Tongue (tissue), 2 donors: Measurements from ENCODE around the gene ASPHD1. TPM values are rescaled to one million over a fixed set of nuclear protein-coding genes. Genes with fewer than 3 reads are reported as not detected.
"Not testable (repeated sequence)": the region's sequence is repeated elsewhere in the genome, so short reads cannot be mapped to it uniquely, and the experiment has no call there.

ENCODE experiments used
- DNase-seq: peaks from one replicate; pipeline ENCODE4 v3.0.0-alpha.2; 2015
- total RNA-seq: library from RNA; depleted of rRNA; stranded (reverse); fragments of >200 nt; gene quantifications from one replicate; pipeline ENCODE4 v1.2.3, GENCODE V29; 2014

The ASPHD1 gene
- total RNA-seq, 1 donor from 2014 or later = 1.6 TPM

DNA sequence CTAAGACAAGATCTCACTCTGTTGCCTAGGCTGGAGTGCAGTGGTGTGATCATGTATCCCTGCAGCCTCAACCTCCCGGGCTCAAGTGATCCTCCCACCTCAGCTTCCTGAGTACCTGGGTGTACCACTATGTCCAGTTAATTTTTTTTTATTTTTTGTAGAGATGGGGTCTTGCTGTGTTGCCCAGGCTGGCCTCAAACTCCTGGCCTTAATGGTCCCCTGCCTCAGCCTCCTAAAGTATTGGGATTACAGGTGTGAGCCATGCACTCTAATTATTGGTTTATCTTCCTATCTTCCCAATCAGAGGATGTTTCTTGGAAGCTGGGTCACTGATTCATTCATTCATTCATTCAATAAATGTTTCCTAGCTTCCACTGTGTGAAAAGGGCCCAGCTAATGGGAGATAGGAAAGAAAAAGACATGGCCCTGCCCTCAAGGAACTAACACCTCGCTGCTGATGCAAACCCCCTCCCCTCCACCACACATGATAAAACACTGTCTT lies 8.5 kb downstream of the ASPHD1 start:
- DNase-seq = no peak

DNA sequence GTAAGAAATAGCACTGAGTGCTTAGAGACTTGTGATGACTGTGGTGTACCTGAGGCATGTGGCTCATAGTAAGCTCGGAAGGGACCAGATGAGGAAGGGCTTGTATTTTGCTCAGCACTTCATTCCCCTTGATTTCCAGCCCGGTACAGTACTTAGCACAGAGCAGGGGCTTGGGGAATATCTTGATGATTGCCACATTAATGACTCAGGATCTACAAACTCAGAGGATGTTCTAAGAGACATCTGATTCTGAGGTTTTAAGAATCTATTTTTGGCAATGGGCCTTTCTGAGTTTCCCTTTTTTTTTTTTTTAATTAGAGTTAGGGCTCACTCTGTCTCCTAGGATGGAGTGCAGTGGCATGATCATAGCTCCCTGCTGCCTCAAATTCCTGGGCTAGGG lies 9.1 kb downstream of the ASPHD1 start:
- DNase-seq = no peak

DNA sequence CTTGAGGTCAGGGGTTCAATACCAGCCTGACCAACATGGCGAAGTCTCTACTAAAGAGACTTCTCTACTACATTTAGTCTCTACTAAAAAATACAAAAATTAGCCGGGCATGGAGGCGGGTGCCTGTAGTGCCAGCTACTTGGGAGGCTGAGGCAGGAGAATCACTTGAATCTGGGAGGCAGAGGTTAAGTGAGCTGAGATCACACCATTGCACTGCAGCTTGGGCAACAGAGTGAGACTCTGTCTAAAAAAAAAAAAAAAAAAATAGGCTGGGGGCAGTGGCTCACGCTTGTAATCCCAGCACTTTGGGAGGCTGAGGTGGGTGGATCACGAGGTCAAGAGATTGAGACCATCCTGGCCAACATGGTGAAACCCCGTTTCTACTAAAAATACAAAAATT lies 9.6 kb downstream of the ASPHD1 start:
- not testable (repeated sequence) for DNase-seq

DNA sequence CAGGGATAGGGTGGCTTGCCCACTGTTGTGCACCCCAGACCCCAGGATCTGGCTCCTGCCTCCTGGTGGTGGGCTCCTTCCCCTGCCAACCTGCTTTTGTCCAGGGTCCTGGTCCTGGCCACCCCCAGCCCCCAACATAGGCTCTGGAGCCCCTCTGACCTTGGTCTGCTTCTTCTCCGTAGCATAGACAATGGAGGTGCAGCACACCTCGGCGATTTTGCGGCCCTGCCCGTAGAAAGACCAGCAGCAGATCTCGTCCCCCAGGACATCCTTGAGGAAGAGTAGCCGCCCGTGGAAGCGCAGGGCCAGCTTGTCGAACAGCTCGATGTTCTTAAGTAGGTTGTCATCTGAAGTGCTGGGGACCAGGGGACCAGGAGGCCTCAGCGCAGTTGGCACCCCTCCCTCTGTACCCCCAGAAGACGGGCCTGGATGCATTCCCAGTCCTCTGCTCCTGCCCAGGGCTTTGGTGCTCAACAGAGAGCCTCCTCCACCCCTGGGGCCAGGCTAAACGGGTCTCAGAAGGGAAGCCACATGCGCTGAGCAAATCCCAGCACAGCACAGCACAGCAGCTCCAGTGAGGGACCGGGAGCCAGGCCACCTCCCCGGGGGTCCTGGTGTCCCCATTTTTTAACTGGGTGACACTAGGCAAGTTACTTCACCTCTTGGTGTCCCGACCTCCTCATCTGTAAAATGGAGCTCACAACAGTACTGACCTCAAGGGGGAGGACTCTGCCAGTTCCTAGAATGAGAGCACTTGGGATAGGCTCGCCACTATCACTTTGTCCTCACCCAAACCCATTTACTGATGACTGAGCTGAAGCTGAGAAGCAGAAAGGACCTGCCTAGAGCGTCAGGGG lies 10.8 kb downstream of the ASPHD1 start:
- no peak for DNase-seq

DNA sequence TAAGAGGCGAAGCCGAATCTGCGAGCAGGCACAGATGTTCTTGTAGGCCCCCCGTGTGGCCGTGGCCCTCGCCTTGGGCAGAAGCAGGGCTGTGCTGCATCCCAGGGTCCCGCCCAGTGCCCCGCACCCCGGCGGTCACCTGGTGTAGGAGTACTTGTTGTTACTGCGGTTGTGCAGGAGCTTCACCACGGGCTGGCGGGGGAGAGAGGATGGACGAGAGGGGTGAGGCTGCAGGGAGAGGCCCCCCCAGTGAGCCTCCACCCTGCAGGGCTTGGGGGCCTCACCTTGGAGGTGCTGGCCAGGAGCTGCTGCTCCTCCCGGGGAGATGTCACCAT lies 11.4 kb downstream of the ASPHD1 start:
- DNase-seq = no peak

DNA sequence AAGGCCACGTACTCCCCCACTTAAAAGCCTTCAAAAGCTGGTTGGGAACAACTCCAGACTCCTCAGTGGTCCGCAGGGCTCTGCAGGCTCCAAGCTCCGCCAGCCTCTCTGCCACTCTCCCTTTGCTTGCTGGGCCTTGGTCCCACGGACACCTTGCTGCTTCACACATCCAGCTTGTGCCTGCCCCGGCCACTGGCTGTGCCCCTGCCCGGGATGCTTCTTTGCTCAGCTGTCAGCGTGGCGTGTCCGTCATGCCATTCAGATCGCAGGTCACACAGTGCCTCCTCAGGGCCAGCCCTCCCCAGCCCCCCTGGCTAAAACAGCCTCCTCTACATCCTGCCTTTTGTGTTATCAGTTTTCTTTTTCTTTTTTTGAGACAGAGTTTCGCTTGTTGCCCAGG lies 11.8 kb downstream of the ASPHD1 start:
- DNase-seq = no peak

DNA sequence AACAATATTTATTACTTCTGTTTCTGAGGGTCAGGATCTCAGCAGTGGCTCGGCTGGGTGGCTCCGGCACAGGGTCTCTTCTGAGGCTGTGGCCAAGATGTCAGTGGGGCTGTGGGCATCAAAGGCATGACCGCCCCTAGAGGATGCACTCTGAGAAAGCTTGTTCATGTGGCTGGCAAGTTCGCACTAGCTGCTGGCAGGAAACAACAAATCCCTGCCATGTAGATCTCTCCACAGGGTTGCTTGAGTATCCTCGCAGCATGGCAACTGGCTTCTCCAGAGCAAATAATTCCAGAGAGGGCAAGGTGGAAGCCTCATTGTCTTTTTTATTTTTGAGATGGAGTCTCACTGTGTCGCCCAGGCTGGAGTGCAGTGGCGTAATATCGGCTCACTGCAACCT lies 13.2 kb downstream of the ASPHD1 start:
- no peak for DNase-seq

DNA sequence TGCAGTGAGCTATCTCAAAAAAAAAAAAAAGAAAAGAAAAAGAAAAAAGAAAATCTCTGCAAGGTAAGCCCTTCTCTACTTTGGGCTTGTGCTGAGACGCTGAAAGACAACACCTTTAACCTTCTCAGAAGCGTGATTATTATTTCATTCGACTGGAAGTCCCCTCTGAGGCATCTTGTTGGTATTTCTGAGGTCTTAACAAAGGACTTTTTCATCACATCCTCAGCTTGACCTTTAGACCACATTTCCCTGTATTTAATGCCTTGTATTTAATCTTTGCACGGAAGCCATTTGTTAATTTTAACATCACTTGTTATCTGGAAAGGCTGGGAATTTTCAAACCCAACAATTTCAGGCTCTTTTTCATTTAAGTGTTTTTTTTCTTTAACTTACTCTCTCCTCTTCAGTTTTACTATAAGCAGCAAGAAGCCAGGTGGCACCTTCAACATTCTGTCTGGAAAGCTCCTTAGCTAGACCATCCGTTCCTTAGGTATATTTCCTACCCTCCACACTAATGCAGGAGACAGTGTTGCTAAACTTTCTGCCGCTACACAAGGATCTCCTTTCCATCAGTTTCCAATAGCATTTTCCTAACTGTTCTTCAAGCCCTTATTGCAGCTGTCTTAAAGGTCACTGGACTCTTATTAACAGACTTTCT lies 15.4 kb downstream of the ASPHD1 start:
- no peak for DNase-seq

DNA sequence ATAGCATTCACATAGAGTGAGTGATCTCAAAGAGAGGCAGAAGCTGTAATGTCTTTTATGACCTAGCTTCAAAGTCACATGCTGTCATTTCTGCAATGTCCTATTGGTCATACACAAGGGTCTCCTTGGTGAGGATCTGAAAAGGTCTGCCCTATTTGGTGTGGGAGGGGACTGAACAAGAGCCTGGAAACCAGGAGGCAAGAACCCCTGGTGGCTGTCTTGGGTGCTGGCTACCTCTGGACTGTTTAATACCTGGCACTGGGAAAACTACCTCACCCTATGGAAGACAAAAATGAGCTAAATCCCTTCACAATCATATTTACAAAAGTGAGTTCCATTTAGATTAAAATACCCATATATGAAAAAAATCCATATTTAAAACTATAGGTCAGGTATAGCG lies 16.7 kb downstream of the ASPHD1 start:
- DNase-seq = no peak

DNA sequence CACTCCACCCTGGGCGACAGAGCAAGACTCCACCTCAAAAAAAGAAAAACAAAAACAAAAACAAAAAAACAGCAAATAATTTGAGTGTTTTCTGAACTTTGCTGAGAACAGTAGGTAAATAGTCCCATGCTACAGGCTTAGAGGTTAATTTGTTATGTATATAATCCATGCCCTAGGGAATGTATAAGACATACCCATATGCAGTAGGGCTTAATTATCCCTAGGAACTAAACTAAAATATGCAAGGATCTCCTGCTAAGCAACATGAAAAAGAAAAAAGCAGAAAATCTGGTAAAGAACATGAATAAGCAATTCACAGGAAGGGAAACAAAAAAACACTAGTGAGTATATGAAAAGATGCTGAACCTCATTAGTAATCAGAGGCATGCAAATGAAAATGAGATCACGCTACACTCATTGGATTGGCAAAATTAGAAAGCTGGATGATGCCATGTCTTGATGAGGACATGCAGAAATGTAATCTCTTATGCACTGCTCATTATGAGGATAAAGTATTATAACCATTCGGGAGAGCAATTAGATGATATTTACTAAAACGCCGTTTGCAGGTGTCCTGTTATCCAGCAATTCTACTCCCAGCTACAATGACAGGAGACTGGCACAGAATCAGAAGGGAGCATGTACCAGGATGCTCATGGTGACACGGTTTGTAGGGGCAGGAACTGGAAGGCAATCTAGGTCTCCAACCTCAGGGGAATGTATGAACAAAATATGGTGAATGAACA lies 20.2 kb downstream of the ASPHD1 start:
- DNase-seq = no peak

DNA sequence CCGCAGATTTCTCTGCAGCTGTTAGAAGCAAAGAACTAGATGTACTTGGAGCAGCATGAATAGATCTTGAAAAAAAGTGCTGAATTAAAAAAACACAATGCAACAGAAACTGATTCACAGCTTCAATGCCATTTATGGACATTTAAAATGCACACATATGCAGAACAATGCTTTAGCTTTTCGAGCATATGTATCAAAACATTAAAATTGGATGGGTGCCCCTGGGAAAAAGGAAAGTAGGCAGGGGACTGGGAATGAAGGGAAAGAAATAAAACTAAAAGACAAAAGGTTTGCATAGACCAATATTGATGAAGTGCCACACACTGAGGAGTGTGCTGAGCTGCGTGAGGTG lies 20.7 kb downstream of the ASPHD1 start:
- no peak for DNase-seq

DNA sequence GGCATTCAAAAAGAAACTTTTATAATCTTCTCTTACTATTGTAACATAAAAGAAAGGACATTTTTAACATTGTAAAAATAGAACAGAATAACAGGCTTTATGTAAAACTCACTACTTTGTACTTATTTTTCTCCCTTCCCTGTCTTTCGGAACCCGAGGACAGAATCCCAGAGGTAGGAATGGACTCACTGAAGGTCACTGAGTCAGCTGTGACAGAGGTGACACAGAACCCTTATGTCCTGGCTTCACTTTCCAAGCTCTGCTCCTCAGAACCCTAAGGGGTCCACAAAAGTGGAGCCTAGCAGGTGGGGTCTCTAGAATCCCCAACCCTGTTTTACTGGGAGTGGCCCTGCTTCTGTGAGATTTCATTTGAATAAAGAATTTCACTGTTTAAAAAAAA lies 22.0 kb downstream of the ASPHD1 start:
- no peak for DNase-seq

DNA sequence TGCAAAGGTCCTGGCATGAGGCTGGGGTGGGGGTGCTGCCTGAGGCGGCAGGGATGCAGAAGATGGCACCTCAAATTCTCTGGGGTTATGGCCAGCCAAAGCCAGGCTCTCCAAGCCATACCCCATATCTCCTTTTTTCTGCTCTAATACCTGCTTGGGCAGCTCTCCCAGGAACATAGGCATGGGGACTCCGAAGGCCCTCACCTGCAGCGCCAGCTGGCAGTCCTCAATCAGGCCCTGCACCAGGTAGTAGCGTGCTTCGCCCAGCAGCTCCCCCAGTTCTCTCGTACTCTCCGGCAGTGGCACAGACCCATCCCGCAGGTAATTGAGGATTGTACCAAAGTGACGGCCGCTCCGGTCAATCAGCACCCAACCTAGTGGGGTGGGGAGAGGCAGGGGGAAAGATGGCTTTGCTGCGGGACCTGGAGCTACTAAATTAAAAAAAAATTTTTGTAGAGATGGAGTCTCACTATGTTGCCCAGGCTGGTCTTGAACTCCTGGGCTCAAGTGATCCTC lies 22.8 kb downstream of the ASPHD1 start:
- no peak for DNase-seq

DNA sequence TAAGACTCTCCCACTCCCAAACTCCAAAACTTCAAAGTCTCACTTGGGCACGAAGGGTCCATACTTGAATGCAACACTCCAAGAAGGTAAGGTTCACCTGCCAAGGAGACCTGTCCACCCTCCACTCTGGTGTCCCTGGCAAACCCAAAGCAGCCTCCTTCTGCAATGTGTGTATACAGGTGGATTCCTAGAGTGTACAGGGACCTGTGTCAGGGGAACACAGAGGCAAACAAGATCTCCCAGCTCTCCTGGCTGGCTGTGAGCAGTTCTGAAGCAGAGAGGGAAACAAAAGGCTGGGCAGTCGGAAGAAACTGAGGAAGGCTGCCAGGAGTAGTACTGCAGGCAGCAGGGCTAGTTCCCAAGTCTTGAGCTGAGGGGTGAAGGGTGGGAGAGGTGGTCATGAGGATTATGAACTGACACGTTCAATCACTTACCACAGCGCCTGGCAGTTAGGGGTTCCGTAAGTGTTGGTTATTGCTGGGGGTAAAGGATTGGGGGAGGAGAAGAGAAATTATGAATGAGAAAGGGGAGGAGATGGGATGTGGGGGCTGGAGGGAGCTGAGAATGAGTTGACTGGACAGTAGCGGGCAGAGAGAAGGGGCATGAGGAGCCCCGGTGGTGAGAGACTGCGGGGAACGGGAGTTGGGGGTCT lies 24.9 kb downstream of the ASPHD1 start:
- DNase-seq = no peak

DNA sequence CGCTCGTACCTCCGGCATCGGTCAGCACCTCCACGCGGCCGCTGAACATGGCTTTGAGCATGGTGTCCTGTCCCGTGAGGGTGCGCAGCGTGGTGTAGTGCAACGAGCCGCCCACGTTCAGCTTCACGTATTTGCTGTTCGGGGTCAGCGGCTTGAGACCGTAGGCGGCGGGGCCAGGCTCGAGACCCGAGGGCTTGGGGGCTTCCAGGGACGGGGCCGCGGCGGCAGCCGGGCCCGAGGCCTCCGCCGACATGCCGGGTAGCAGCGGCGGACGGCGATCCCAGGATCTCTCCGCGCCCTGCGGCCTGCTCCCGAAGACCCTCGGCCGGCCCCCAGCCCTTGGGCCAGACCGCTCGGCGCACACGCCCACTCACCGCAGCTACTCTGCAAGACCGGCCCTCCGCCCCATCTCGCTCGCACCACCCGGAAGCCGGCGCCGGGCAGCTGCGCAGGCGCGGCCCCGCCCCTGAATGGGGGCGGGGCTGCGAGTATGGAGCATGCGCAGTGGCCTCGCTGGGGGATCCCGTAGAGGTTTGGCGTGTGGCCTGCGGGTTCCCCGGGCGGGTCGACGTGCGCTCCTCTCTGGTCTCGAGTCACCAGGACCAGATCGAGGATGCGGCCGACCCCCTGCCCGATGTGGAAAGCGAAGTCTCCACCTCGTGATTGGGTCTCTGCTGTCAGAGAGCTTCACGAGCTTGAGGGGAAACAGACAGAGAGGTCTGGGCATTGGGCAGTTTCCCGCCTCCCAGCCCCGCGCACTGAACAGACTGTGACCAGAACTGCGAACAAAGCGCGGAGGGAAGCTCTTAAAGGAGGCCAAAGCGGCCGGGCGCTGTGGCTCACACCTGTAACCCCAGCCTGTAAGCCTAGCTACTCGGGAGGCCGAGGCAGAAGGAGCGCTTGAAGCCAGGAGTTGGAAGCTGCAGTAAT lies 25.8 kb downstream of the ASPHD1 start, which contains the start of gene KCTD13:
TSS of gene KCTD13 (minus strand) at position 446 of the 930 bp plus-strand sequence. CDS start at position 253, 193 bp downstream.
- DNase-seq = peak; percentile 94

DNA sequence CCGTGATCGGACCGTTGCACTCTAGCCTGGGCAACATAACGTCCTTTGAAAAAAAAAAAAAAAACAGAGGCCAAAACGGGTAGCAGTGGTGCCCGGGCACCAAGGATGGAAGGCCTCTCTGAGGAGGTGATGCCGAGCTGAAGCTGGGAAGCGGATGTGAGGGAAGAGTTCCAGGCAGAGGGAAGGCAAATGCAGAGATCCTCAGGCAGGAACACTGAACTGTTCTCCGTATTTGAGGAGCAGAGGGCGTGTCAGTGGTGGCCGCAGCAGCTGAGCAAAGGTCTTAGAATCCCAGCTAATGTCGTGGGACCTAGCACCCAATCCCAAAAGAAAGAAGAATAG lies 26.4 kb downstream of the ASPHD1 start:
- peak; percentile 58 for DNase-seq

DNA sequence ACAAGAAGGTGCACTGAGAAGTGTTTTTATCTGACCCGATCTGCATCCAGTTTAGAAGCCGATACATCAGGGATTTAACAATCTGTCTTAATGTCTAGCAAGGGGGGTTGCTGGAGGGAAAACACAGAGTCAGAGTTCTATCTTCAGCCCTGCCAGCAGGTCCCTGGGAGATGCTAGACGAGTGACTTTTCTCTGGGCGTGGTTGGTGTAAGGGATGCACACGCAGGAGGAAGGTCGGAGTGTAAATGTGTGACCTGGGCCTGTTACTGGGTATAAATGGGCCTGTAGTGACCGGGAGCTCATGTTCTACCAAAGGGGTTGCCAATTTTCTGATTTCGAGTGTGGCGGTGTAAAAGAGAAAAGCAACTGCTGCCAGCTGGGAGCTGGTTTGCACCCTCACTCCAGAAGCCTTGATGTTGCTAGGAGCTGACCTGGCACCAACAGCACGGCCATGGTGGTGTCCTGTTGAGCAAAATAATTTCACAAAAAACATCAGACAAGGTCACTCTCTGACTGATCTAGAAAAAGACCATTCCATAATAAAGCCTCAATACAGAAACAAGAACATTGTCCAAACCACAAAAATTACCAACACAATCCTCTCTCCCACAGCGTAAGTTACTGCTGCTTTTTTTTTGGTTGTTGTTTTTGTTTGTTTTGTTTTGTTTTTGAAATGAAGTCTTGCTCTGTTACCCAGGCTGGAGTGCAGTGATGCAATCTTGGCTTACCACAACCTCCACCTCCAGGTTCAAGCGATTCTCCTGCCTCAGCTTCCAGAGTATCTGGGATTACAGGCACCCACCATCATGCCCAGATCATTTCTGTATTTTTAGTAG lies 27.0 kb downstream of the ASPHD1 start:
- no peak for DNase-seq

DNA sequence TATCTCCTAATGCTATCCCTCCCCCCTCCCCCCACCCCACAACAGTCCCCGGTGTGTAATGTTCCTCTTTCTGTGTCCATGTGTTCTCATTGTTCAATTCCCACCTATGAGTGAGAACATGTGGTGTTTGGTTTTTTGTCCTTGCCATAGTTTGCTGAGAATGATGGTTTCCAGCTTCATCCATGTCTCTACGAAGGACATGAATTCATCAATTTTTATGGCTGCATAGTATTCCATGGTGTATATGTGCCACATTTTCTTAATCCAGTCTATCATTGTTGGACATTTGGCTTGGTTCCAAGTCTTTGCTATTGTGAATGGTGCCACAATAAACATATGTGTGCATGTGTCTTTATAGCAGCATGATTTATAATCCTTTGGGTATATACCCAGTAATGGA lies 31.5 kb downstream of the ASPHD1 start:
- not testable (repeated sequence) for DNase-seq

DNA sequence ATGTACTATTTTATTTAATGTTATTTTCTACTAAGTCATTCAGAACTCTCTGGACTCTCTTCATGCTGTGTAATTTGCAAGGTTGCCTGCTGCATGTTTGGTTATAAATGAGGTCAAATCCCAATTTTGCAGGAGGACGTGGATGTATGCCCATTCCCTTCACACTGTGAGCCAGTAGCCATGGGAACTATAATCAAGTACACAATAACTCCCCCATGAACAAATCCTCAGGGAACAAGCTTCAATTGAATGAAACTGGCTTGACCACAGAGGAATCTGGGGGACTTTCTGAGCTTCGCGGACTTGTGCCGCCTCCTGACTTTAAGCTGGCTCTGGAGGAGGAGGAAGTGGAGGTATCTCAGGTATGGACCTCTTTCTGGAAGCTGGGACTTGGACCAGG lies 40.4 kb downstream of the ASPHD1 start:
- DNase-seq = no peak
